Measurements from ENCODE around the gene SPAG5. TPM values are rescaled to one million over a fixed set of nuclear protein-coding genes. Genes with fewer than 3 reads are reported as not detected.

SPAG5 gene
- total and polyA plus RNA-seq, 8 donors: 0.93 to 7.4 (median 2.1) TPM

- Histone ChIP-seq H3K9me3 (no peaks in the 10 kb centered on the region), H3K36me3 (no peaks in the 10 kb centered on the region), H3K4me1 (no peaks in the 10 kb centered on the region), H3K27me3 (no peaks in the 10 kb centered on the region), H3K4me3 (no peak overlapping the region), H3K27ac (no peak overlapping the region)
- intact Hi-C loops (cut with DNase I): no loop called here
- DNase-seq (no peak), FAIRE-seq (no peak), ATAC-seq (no peak)
- WGBS, 2 donors: 94 to 95% methylated on average over 2 of the region's 2 CpGs
- no peak for TF ChIP-seq CTCF (IDR thresholded peaks at IDR 0.05)
Observed at GRCh38 chr17:28582513-28582912, 16.3 kb downstream of the SPAG5 start.

- H3K36me3 ChIP-seq: no peaks in the 10 kb centered on the region
Observed at GRCh38 chr17:28580959-28581358, 17.9 kb downstream of the SPAG5 start.

GRCh38 chr17:28579526-28579925, 19.3 kb downstream of the SPAG5 start:
- FAIRE-seq (no peak), ATAC-seq (no peak), DNase-seq (no peak)
- no peak for TF ChIP-seq CTCF (IDR thresholded peaks at IDR 0.05)
- no peak overlapping the region for H3K4me3 ChIP-seq
- no peak overlapping the region for H3K27ac ChIP-seq
- WGBS, 2 donors: 90 to 98% methylated on average over 4 of the region's 4 CpGs
- H3K9me3 ChIP-seq: no peaks in the 10 kb centered on the region
- H3K36me3 ChIP-seq: no peaks in the 10 kb centered on the region
- intact Hi-C loops (cut with DNase I): no loop called here
- H3K27me3 ChIP-seq: no peaks in the 10 kb centered on the region
- peaks cover 0 to 3% (median 0%) of the 10 kb centered on the region in 3 donors for H3K4me1 ChIP-seq

More at GRCh38 chr17:28580959-28581358, 17.9 kb downstream of the SPAG5 start:
- WGBS, 2 donors: 98% methylated on average over 3 of the region's 3 CpGs
- Histone ChIP-seq H3K9me3 (no peaks in the 10 kb centered on the region), H3K27ac (no peak overlapping the region), H3K27me3 (no peaks in the 10 kb centered on the region), H3K4me1 (peaks cover 0 to 3% (median 0%) of the 10 kb centered on the region in 3 donors), H3K4me3 (no peak overlapping the region)
- TF ChIP-seq CTCF (IDR thresholded peaks at IDR 0.05): no peak
- DNase-seq (no peak), ATAC-seq (no peak), FAIRE-seq (no peak)
- intact Hi-C loops (cut with DNase I): no loop called here

GRCh38 chr17:28578246-28579195, 20.3 kb downstream of the SPAG5 start:
- Histone ChIP-seq H3K27me3 (no peaks in the 10 kb centered on the region), H3K36me3 (no peaks in the 10 kb centered on the region), H3K4me1 (peaks cover 0 to 3% (median 0%) of the 10 kb centered on the region in 3 donors), H3K4me3 (no peak overlapping the region), H3K27ac (no peak overlapping the region), H3K9me3 (no peaks in the 10 kb centered on the region)
- intact Hi-C loops (cut with DNase I): no loop called here
- 97 to 98% methylated on average over 8 of the region's 8 CpGs for WGBS, 2 donors
- no peak for TF ChIP-seq CTCF (IDR thresholded peaks at IDR 0.05)
- DNase-seq: no peak
- FAIRE-seq: no peak
- ATAC-seq: no peak

- no peak overlapping the region for H3K27ac ChIP-seq
- no peaks in the 10 kb centered on the region for H3K27me3 ChIP-seq
- WGBS, 2 donors: 95 to 97% methylated on average over 3 of the region's 3 CpGs
- H3K4me3 ChIP-seq: no peak overlapping the region
- intact Hi-C loops (cut with DNase I): no loop called here
- no peak for ATAC-seq
- H3K9me3 ChIP-seq: no peaks in the 10 kb centered on the region
- TF ChIP-seq CTCF (IDR thresholded peaks at IDR 0.05): no peak
- FAIRE-seq: no peak
- DNase-seq: no peak
- no peaks in the 10 kb centered on the region for H3K36me3 ChIP-seq
- peaks cover 0 to 3% (median 0%) of the 10 kb centered on the region in 3 donors for H3K4me1 ChIP-seq
Observed at GRCh38 chr17:28577466-28577824, 21.4 kb downstream of the SPAG5 start.
